GM12891 (cell line): ENCODE results near the gene KRT5.

Experiments used
- DNase-seq: peaks from one replicate; pipeline ENCODE4 v3.0.0; 2011; ENCODE audit warnings: low spot score; ENCODE audit not compliant: insufficient read length
- FAIRE-seq: peaks from 2 replicates; lab custom pipeline; 2011; peaks lifted over from hg19 to GRCh38; lab: Jason Lieb, UNC
- PAX5 ChIP-seq: IDR thresholded peaks from 2 replicates; pipeline ENCODE4 v1.6.1; 2011; ENCODE audit warnings: low read length, moderate library complexity, mild to moderate bottlenecking; ENCODE audit not compliant: insufficient read depth, severe bottlenecking
- POLR2A ChIP-seq: IDR thresholded peaks from 2 replicates; pipeline ENCODE4 v1.6.1; 2011; ENCODE audit warnings: low read depth, low read length, control low read depth
- POLR2AphosphoS5 ChIP-seq: IDR thresholded peaks from 2 replicates; pipeline ENCODE4 v1.6.1; 2011; ENCODE audit warnings: low read depth, low read length, control low read depth
- POU2F2 ChIP-seq: IDR thresholded peaks from 2 replicates; pipeline ENCODE4 v1.6.1; 2011; ENCODE audit warnings: low read depth, mild to moderate bottlenecking, control low read depth, low read length, moderate library complexity
- SPI1 ChIP-seq: IDR thresholded peaks from 2 replicates; pipeline ENCODE4 v1.6.1; 2011; ENCODE audit warnings: low read depth, low read length, control low read depth
- TAF1 ChIP-seq: IDR thresholded peaks from 2 replicates; pipeline ENCODE4 v1.6.1; 2011; ENCODE audit warnings: low read depth, low read length, control low read depth

KRT5 gene

DNA sequence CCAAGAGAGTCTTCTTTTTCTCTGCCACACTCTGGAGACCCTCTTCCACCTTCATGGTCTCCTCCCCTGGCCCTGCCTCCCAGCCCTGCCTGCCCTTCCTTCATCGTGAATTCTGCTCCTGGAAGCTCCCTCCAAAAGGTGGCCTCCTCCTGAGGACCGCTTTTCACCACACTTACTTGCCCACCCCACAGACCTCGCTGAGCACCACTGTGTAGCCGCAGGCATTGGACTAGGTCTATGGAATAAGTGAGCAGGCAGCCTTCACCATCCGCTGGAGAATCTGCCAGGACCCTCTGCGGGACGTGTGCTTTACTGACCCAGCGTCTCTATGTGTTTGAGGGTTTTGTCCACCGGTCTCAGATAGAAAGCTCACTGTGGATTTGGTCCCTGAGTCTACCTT lies 9.7 kb upstream of the KRT5 start:
- TF ChIP-seq POU2F2 = no peak
- TF ChIP-seq TAF1 = no peak
- TF ChIP-seq POLR2AphosphoS5 = no peak
- TF ChIP-seq SPI1 = no peak
- TF ChIP-seq PAX5 = no peak
- TF ChIP-seq POLR2A = no peak
- DNase-seq = no peak
- no peak for FAIRE-seq

DNA sequence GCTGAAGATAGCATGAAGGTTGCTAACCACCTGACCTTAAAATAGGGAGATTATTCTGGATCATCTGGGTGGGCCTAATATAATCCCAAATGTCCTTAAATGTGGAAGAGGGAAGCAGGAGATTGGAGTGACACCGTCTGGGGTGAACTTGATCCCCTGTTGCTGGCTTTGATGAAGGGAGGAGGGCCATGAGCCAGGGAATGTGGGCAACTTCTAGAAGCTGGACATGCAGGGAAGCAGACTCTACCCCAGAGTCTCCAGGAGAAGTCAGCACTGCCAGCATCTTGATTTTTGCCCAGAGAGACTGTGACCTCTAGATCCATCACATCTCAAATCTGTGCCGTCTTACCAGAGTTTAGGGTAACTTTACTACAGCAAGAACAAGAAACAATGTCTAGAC lies 9.2 kb upstream of the KRT5 start:
- FAIRE-seq (no peak), DNase-seq (no peak)
- TF ChIP-seq POLR2A = no peak
- TF ChIP-seq SPI1 = no peak
- TF ChIP-seq TAF1 = no peak
- no peak for TF ChIP-seq POLR2AphosphoS5
- no peak for TF ChIP-seq PAX5
- no peak for TF ChIP-seq POU2F2

DNA sequence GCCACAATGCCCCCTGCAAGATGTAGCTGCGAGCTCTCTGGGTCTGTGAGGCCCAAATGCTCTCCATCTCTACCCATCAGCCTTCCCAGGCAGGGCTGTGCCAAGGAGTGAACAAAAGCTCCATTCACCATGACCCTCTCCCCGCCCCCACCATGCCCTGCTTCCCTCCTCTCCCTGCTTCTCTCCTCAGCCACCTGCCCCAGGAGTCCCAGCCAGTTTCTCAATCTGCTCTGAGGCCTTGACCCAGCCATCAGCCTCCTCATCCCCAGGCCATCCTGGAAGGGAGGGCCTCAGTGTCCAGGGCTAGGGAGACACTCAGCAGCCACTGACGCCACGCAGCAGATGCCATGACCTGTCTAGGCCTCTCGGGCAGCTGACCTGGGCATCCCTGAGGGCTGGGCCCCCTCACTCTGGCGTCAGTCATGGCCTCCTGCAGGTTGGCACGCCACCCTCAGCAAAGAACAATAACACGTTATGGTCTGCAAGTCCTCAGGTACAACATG lies 8.5 kb upstream of the KRT5 start:
- FAIRE-seq (no peak), DNase-seq (no peak)
- TF ChIP-seq POLR2A = no peak
- TF ChIP-seq TAF1 = no peak
- no peak for TF ChIP-seq POLR2AphosphoS5
- no peak for TF ChIP-seq PAX5
- no peak for TF ChIP-seq SPI1
- no peak for TF ChIP-seq POU2F2

DNA sequence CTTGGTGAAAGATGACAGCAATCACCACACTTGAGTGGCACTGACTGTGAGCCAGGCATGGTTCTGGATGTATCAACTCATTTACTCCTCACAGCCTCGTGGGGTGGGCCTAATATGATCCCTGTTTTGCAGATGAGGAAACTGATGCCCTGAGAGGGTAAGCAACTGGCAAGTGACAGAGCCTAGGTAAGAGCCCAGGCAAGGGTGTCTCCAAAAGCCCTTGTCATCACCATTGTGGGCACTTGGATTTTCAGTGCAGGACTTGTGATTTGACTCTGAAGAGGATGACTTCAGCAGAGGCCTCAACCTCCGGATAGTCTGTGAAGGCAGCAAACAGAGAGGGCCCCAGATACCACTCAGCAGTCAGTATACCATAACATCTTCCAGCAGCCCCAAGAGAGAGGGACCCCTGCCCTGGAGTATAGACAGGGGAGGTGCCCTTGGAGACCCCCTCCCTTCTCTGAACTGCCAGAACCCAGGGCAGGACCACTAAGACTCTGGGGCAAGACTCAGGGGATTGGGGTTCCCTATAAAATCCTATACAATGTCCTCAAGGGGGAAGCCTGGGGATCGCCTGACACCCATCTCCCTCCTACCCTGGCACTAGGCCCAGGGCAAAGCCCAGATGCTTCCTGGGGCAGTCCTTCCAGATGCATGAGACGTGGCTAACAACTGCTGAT lies 7.1 kb upstream of the KRT5 start:
- no peak for DNase-seq
- no peak for FAIRE-seq
- TF ChIP-seq POLR2A = no peak
- TF ChIP-seq SPI1 = no peak
- TF ChIP-seq POU2F2 = no peak
- no peak for TF ChIP-seq PAX5
- no peak for TF ChIP-seq TAF1
- TF ChIP-seq POLR2AphosphoS5 = no peak

DNA sequence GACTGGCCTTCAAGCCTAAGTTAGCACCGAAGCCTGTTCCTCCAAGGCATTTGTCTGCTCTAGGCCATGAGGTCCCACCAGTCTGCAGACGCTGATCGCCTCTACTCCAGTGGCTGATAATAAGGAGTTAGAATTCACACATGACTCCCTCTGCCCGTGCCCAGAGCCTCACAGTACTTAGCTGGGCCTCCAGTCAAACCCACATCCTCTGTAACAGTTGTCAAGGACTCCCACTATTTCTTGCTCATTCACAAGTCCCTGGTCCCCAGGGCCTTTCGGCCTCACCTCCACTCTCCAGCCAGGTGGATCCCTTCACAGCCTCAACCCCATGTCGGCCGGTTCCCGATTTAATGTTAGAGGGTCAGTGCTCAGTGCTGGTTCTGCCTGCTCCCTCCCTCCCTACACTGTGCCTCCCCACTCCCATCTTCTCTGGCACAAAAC lies 6.3 kb upstream of the KRT5 start:
- DNase-seq = no peak
- TF ChIP-seq POLR2AphosphoS5 (no peak), POLR2A (no peak), TAF1 (no peak), POU2F2 (no peak), SPI1 (no peak), PAX5 (no peak)
- no peak for FAIRE-seq

DNA sequence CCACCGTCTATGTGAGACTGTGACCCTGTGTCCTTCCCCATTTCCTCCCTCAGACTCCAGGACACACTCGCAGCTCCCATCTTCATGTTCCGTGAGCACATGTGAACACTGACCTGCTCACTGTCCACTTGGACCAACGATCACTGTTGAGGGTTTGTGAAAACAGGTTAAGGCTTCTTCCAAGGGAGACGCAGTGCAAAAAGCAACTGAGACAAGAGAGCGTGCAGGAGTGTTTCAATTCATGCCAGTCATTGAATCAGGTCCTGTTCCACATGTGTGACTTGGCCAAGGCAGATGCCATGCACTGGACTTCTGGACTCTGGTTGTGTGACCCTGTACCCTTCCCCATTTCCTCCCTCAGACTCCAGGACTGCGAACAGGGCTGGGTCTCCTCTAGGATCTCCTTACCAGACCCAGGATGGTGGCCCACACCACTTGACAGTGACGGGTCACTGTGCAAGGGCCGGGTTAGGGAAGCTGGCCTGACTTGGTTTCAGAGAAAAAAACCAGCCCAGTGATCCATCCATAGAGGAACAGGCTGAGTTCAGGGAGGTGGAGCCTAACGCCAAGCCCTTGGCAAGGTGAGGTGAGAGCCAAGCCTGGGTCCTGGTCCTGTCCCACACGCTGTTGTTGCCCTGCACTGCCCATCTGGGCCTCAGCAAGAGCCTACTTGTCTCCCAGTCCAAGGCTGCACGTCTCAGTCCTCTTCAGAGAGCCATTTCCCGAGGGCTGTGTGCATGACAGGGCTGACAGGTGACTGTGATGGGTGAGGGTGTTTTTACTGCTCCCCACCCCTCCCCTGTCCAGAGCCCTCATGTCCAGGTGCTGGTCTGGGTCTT lies 5.7 kb upstream of the KRT5 start:
- FAIRE-seq = no peak
- TF ChIP-seq PAX5 (no peak), POLR2A (no peak), SPI1 (no peak), POLR2AphosphoS5 (no peak), TAF1 (no peak), POU2F2 (no peak)
- no peak for DNase-seq

DNA sequence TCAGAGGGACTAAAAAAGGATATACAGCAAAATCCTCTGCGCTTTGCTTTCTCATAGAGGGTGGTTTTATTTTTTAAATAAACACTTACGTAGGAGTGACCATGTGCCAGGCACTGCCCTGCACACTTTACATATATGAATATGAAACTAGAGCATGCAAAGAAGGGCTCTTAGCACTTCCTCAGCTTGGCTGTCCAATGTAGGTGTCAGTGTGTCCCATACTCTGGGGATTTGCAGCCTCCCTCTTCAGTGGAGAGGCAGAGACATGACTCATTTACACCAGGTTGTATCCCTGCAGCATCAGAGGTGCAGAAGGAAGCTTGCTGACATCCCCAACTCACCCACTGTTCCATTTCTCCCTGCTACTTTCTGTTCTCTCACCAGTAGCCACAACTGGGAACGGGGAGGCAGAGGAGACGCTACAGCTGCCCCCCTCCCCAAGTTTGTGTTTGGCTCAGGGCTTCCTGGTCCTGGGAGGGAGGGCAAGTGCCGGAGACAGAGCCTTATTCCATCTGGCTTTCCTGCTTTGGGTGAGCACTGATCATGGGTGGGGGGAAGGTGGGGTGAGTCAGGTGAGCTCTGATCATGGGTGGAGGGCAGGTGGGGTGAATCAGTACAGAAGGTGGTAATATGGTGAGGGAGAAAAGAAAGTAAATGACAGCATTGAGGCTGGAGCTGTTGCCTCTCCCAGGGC lies 4.9 kb upstream of the KRT5 start:
- no peak for DNase-seq
- TF ChIP-seq POLR2AphosphoS5 (no peak), PAX5 (no peak), TAF1 (no peak), SPI1 (peak; percentile 36; the same call in 1 of the 2 replicates), POLR2A (no peak)
- no peak for FAIRE-seq

DNA sequence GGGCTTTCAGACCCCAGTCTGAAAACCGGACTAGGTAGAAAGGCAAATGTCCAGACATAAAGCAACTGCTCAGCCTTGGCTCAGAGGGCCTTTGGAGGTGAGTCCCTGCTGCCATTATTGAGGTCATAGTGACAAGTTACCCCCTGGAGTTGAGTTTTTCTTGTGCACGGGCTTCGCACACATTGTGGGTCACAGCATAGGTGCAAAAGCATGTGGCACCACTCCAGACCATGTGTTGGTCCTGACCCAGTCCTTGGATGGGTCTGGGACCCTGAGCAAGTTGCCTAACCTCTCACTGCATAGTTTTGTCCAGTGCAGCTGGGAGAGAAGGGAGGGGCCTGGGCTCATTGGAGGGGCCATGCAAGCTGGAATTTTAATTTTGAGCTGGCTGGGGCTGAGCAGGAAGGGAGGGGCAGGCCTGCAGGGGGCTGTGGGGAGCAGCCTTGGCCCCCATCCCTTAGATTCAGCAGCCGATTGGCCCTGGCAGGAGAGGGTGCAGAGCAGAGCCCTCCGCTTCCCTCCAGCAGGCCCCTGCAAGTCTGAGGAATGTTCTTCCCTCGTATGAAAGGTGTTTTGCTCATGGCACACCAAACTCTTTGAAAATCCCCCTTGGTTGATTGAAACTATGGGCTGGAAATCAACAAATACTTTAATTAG lies 4.2 kb upstream of the KRT5 start:
- FAIRE-seq (no peak), DNase-seq (no peak)
- no peak for TF ChIP-seq TAF1
- TF ChIP-seq POU2F2 = no peak
- no peak for TF ChIP-seq PAX5

DNA sequence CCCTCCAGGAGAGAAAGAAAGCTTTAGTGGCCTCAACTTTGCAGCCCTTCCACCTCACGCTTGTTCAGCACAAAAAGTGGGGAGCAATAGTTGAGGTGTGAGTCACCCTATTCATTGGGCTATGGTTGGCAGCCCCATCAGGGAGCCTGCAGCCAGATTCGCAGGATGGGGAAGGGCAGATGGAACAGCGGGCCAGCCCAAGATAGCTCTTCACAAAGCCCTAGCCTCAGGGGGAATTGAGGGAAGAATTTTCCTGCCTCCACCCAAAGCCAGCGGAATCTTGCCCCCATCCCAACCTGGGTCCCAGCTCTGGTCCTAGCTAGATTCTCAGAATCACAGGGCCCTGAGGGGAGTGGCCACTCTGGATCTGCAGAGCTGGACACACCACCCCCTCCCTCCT lies 3.6 kb upstream of the KRT5 start:
- TF ChIP-seq TAF1 (no peak), PAX5 (no peak), POLR2A (no peak), POU2F2 (no peak), SPI1 (no peak), POLR2AphosphoS5 (no peak)
- no peak for DNase-seq

More for the DNA sequence above, 3.6 kb upstream of the KRT5 start:
- FAIRE-seq = no peak
